DND-41 (cell line): ENCODE data around the gene LILRB2.
"Not testable (repeated sequence)": the region's sequence is repeated elsewhere in the genome, so short reads cannot be mapped to it uniquely, and the experiment has no call there.

ENCODE experiments used
- ATAC-seq: fragments of 200-7000 bp; cut with Tn5 transposase; 3 replicates; pipeline ENCODE4 v1.9.1; 2021; ENCODE audit warnings: low read depth; ENCODE audit not compliant: insufficient read depth
- DNase-seq: peaks from one replicate; pipeline ENCODE4 v3.0.0-alpha.2; 2020
- H2AFZ ChIP-seq: 2 replicates; pipeline ENCODE4 v1.6.0; 2012; ENCODE audit warnings: low read depth, low read length
- H3K27ac ChIP-seq: 2 replicates; pipeline ENCODE4 v1.5.1; 2012; ENCODE audit warnings: low read length, inconsistent platforms
- H3K27me3 ChIP-seq: fragments of 200-600 bp; sonication (generic); 2 replicates; pipeline ENCODE4 v1.6.0; 2012; ENCODE audit warnings: low read length, mild to moderate bottlenecking, inconsistent platforms; ENCODE audit not compliant: insufficient read depth, poor library complexity
- H3K36me3 ChIP-seq: 2 replicates; pipeline ENCODE4 v1.5.1; 2012; ENCODE audit warnings: low read length, inconsistent platforms; ENCODE audit not compliant: insufficient read depth
- H3K4me1 ChIP-seq: 2 replicates; pipeline ENCODE4 v1.5.1; 2012; ENCODE audit warnings: mild to moderate bottlenecking, low read length; ENCODE audit not compliant: insufficient read depth
- H3K4me2 ChIP-seq: 2 replicates; pipeline ENCODE4 v1.6.0; 2012; ENCODE audit warnings: mild to moderate bottlenecking, moderate library complexity, low read length, inconsistent platforms; ENCODE audit not compliant: insufficient read depth
- H3K4me3 ChIP-seq, 2 experiments: fragments of 200-600 bp in 1 of 2; shearing (Covaris generic) in 1 of 2; 2 replicates each; pipeline ENCODE4 v1.5.1; 2012 to 2016; ENCODE audit warnings: inconsistent platforms in 2 of 2, low read length in 2 of 2, mild to moderate bottlenecking in 2 of 2, low read depth in 1 of 2, moderate library complexity in 1 of 2
- H3K79me2 ChIP-seq: 2 replicates; pipeline ENCODE4 v1.6.0; 2012; ENCODE audit warnings: low read length, inconsistent platforms; ENCODE audit not compliant: insufficient read depth
- H3K9ac ChIP-seq: 2 replicates; pipeline ENCODE4 v1.6.0; 2012; ENCODE audit warnings: low read depth, mild to moderate bottlenecking, inconsistent platforms, low read length, moderate library complexity
- H3K9me3 ChIP-seq: 2 replicates; pipeline ENCODE4 v1.5.1; 2012; ENCODE audit warnings: low read length, moderate library complexity, mild to moderate bottlenecking, inconsistent platforms; ENCODE audit not compliant: insufficient read depth, severe bottlenecking
- H4K20me1 ChIP-seq: 2 replicates; pipeline ENCODE4 v1.6.0; 2012; ENCODE audit warnings: low read length; ENCODE audit not compliant: insufficient read depth
- EZH2 ChIP-seq: IDR thresholded peaks from 3 replicates; pipeline ENCODE4 v1.6.1; 2012; ENCODE audit warnings: borderline replicate concordance, low read depth, mild to moderate bottlenecking, moderate library complexity, low read length, inconsistent platforms; ENCODE audit not compliant: severe bottlenecking
- TF ChIP-seq, protein P1 (sequence below): IDR thresholded peaks from 2 replicates; pipeline ENCODE4 v1.5.1; 2012; ENCODE audit warnings: borderline replicate concordance, low read length, moderate library complexity, mild to moderate bottlenecking; ENCODE audit not compliant: poor library complexity, severe bottlenecking; ENCODE audit errors: extremely low read depth

LILRB2 gene

GRCh38 chr19:54325194-54325621, 44.3 kb upstream of the LILRB2 start:
- H3K9me3 ChIP-seq, result no peaks in the 10 kb centered on the region
- peaks cover 7% of the 10 kb centered on the region for H3K4me1 ChIP-seq
- H3K4me2 ChIP-seq, result no peak overlapping the region
- H4K20me1 ChIP-seq, result no peaks in the 10 kb centered on the region
- DNase-seq, result peak; percentile 62
- H3K27me3 ChIP-seq, result peaks cover 6% of the 10 kb centered on the region
- H3K4me3 ChIP-seq, result no peak overlapping the region
- H3K9ac ChIP-seq, result no peak overlapping the region
- ATAC-seq, result peak; percentile 91
- H2AFZ ChIP-seq, result 0 out of 2 replicates have a peak overlapping the region, but pooled peaks have one; percentile 18
- no peaks in the 10 kb centered on the region for H3K36me3 ChIP-seq
- no peaks in the 10 kb centered on the region for H3K79me2 ChIP-seq
- TF ChIP-seq, protein P1, sequence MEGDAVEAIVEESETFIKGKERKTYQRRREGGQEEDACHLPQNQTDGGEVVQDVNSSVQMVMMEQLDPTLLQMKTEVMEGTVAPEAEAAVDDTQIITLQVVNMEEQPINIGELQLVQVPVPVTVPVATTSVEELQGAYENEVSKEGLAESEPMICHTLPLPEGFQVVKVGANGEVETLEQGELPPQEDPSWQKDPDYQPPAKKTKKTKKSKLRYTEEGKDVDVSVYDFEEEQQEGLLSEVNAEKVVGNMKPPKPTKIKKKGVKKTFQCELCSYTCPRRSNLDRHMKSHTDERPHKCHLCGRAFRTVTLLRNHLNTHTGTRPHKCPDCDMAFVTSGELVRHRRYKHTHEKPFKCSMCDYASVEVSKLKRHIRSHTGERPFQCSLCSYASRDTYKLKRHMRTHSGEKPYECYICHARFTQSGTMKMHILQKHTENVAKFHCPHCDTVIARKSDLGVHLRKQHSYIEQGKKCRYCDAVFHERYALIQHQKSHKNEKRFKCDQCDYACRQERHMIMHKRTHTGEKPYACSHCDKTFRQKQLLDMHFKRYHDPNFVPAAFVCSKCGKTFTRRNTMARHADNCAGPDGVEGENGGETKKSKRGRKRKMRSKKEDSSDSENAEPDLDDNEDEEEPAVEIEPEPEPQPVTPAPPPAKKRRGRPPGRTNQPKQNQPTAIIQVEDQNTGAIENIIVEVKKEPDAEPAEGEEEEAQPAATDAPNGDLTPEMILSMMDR, result peak; percentile 88
- no peak for TF ChIP-seq EZH2
- 0 out of 2 replicates have a peak overlapping the region, but pooled peaks have one; percentile 25 for H3K27ac ChIP-seq

GRCh38 chr19:54324071-54324470, 43.2 kb upstream of the LILRB2 start:
- Histone ChIP-seq H3K9ac (no peak overlapping the region), H3K27ac (no peak overlapping the region), H2AFZ (no peak overlapping the region), H4K20me1 (no peaks in the 10 kb centered on the region), H3K79me2 (no peaks in the 10 kb centered on the region), H3K4me3 (no peak overlapping the region), H3K4me2 (no peak overlapping the region), H3K36me3 (no peaks in the 10 kb centered on the region), H3K4me1 (peaks cover 7% of the 10 kb centered on the region), H3K27me3 (peaks cover 6% of the 10 kb centered on the region), H3K9me3 (no peaks in the 10 kb centered on the region)
- DNase-seq (no peak), ATAC-seq (no peak)
- TF ChIP-seq, protein P1, result no peak
- TF ChIP-seq EZH2, result no peak

- not testable (repeated sequence) for ATAC-seq, DNase-seq, H3K4me1 ChIP-seq, H3K36me3 ChIP-seq, H4K20me1 ChIP-seq, H3K27ac ChIP-seq, H3K79me2 ChIP-seq, H3K9ac ChIP-seq, H3K27me3 ChIP-seq, H2AFZ ChIP-seq, H3K4me3 ChIP-seq, H3K9me3 ChIP-seq, H3K4me2 ChIP-seq
Observed at GRCh38 chr19:54322934-54323333, 42.0 kb upstream of the LILRB2 start.

DNA sequence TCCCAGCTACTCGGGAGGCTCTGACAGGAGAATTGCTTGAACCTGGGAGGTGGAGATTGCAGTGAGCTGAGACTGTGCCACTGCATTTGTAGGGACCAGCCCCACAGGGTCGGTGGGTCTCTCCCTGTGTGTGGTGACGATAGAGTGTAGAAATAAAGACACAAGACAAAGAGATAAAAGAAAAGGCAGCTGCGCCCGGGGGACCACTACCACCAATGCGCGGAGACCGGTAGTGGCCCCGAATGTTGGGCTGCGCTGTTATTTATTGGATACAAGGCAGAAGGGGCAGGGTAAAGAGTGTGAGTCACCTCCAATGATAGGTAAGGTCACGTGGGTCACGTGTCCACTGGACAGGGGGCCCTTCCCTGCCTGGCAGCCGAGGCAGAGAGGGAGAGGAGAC, 41.4 kb upstream of the LILRB2 start:
- not testable (repeated sequence) for H3K4me1 ChIP-seq, H3K27ac ChIP-seq, H3K79me2 ChIP-seq, H3K36me3 ChIP-seq, H3K9ac ChIP-seq, H3K9me3 ChIP-seq, H3K4me3 ChIP-seq, ATAC-seq, DNase-seq, H3K4me2 ChIP-seq, H2AFZ ChIP-seq, H4K20me1 ChIP-seq, H3K27me3 ChIP-seq
